WI38 (cell line): Measurements from ENCODE around the gene USP46.

Experiments
- H3K4me3 ChIP-seq: 2 replicates; pipeline ENCODE4 v1.5.1; 2011; ENCODE audit warnings: low read depth, mild to moderate bottlenecking, control low read depth, low read length
- TF ChIP-seq, protein P1 (sequence below): IDR thresholded peaks from 2 replicates; pipeline ENCODE4 v1.5.1; 2012; ENCODE audit warnings: low read depth, mild to moderate bottlenecking, control low read depth, low read length

The USP46 gene

DNA sequence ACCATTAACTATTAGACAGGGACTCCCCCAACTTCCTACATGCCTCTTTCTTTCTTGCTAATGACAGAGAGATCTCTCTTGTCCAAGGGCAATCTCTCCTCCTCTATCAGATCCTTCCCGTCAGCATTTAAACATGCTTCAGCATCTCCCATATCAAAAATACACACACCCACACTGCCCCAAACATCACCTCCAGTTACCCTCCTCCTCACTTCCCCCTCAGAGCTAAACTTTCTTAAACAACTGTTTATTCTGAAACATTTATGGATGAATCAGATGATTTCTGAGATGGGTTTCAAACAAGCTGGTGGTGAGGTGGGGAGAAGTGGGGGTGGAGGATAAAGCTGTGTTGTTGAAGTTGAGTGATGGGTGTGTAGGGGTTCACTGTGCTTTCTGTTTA, 23.5 kb downstream of the USP46 start:
- TF ChIP-seq, protein P1, sequence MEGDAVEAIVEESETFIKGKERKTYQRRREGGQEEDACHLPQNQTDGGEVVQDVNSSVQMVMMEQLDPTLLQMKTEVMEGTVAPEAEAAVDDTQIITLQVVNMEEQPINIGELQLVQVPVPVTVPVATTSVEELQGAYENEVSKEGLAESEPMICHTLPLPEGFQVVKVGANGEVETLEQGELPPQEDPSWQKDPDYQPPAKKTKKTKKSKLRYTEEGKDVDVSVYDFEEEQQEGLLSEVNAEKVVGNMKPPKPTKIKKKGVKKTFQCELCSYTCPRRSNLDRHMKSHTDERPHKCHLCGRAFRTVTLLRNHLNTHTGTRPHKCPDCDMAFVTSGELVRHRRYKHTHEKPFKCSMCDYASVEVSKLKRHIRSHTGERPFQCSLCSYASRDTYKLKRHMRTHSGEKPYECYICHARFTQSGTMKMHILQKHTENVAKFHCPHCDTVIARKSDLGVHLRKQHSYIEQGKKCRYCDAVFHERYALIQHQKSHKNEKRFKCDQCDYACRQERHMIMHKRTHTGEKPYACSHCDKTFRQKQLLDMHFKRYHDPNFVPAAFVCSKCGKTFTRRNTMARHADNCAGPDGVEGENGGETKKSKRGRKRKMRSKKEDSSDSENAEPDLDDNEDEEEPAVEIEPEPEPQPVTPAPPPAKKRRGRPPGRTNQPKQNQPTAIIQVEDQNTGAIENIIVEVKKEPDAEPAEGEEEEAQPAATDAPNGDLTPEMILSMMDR, result no peak
- no peak overlapping the region for H3K4me3 ChIP-seq

DNA sequence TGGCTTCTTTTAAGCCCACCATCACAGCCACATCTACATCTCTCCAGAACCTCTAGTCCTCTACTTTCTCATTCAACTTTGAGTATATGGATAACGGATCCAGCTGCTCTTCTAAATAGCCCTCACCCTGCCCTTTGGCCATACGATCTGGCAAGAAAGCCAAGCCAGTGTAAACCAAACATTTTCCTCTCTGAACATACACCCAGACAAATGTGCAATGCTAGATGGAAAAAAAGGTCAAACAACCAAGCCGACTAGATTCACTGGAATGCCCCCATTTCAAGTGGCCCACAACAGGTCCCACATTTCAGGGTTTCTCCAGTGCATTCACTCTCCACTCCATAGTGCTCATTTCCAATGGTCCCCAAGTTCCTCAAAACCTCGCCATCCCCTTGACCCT, 24.0 kb downstream of the USP46 start:
- TF ChIP-seq, protein P1, result no peak
- no peak overlapping the region for H3K4me3 ChIP-seq

DNA sequence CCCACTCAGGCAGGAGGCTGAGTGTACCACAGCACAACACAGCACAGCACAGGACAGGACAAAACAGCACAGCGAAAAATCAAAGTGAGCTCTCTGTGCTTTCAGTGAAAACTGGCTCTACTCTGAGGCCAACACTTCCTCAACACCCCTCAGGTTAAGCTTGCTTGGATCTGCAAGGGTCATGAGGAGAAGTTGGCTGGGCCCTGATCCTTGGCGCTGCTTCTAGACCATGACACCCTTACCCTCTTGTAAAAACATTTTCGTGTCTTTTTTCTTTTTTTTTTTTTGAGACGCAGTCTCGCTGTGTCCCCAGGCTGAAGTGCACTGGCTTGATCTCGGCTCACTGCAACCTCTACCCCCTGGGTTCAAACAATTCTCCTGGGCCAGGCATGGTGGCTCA, 25.3 kb downstream of the USP46 start:
- H3K4me3 ChIP-seq, result no peak overlapping the region
- TF ChIP-seq, protein P1, result no peak

DNA sequence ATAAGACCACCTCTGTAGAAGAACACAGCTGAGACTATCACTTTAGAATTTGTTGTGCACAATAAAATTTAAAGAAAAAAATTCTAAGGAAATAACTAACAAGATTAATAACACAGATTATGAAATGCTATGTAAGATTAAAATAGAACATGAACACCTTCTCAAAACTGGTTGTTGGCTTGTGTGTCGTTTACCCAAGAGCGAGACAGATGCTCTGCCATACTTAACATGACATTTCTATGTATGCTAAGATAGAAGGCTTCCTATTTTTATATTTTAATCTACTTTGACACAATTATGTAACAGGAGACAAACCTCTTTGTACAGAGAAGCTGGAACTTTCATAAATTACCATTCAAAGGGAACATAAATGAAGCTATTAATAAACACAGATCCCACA, 30.1 kb downstream of the USP46 start:
- TF ChIP-seq, protein P1, result no peak

DNA sequence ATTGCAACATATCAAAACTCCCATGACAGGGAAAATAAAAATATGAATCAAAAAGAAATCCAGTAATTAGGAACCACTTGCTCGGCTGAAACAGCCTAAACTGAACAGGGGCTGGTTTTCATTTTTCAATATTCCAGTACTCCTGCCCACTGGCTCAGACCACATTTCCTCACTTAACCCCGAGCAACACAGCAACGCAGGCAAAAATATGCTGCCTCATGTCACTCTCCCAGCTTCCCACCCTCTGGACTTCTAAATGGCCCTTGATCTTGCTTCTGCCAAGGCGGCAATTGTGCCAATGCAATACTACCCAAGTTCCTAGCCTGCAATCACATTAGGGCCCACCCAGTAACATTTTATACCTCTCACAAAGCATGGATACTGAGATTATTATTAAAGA, 30.6 kb downstream of the USP46 start:
- TF ChIP-seq, protein P1, result no peak
- no peak overlapping the region for H3K4me3 ChIP-seq

More for the DNA sequence above, 30.1 kb downstream of the USP46 start:
- no peak overlapping the region for H3K4me3 ChIP-seq

DNA sequence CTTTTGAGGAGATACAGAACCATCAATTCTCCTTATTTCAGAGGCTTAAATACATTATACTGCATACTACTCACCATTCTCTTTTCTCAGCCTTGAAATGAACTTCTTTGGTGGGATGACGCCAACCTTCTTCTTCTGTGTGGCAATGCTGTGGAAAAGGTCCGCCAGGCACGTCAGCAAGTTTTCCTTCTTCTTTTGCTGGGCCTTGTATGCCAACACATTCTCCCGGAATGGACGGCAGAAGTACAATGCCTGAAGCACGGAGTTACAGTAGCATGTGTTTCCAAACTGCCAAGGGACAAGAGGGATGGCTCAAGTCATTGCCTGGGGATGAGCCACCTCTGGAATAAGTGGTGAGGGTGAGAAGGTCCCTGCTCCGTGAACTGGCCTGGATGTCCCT, 31.2 kb downstream of the USP46 start:
- TF ChIP-seq, protein P1, result no peak
- H3K4me3 ChIP-seq, result no peak overlapping the region

DNA sequence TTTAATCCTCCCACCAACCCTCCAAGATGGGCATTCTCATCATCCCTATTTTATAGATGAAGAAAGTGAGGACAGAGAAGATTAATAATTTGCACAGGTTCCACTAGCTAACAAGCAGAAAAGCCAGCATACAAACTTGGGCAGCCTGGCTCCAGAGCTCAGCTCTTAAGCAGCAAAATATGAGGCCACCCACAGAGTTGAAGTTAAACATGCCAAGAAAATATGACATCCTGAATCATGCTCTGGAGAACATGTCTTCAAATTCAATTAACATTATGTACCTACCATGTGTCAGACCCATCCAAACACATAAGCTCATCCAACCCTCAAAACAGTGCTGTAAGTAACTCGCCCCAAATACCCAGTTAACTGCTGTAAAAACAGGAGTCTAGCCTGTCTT, 33.9 kb downstream of the USP46 start:
- TF ChIP-seq, protein P1, result no peak
- H3K4me3 ChIP-seq, result no peak overlapping the region
